DMS114 treated with DMSO at 0.1 percent for 48 hours (cell line): ENCODE measurements around the gene BAG5.
A peak's percentile ranks its signal among the peaks of the same experiment; 100 is the strongest.
"Not testable (repeated sequence)": the region's sequence is repeated elsewhere in the genome, so short reads cannot be mapped to it uniquely, and the experiment has no call there.

Experiments
- DNase-seq: peaks from one replicate; lab custom pipeline; 2025; ENCODE audit not compliant: unreplicated experiment; lab: John Stamatoyannopoulos, UW

Gene BAG5

GRCh38 chr14:103524002-103524935 is 38.2 kb downstream of the BAG5 start:
- no peak for DNase-seq

- no peak for DNase-seq
Observed at GRCh38 chr14:103523575-103523954, 38.9 kb downstream of the BAG5 start.

GRCh38 chr14:103522649-103523574 is 39.5 kb downstream of the BAG5 start, which contains the start of gene CKB:
CKB (minus strand) TSS chr14:103522830; CDS start chr14:103522493, 337 bp downstream.
- DNase-seq: peak; percentile 21

DNA sequence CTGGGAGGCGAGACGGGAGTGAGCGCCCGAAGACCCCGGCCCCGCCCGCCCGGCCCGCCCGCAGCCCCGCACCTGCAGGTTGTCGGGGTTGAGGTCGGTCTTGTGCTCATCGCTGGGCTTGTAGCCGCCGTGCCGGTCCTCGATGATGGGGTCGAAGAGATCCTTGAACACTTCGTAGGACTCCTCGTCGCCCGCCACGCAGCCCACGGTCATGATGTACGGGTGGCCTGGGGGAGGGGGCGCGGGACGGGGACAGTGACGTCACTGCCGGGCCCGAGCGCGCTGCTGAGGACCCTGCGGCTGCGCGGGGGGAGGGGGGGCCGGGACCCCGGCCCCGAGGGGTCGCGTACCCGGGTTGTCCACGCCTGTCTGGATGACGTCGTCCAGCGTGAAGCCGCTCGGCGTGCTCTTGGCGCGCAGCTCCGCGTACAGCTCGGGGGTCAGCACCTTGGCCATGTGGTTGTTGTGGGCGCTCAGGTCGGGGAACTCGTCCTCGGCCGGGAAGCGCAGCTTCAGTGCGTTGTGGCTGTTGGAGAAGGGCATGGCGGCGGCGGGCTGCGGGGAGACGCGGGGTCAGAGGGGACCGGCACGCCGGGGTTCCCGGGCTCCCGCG is 40.4 kb downstream of the BAG5 start:
- no peak for DNase-seq

DNA sequence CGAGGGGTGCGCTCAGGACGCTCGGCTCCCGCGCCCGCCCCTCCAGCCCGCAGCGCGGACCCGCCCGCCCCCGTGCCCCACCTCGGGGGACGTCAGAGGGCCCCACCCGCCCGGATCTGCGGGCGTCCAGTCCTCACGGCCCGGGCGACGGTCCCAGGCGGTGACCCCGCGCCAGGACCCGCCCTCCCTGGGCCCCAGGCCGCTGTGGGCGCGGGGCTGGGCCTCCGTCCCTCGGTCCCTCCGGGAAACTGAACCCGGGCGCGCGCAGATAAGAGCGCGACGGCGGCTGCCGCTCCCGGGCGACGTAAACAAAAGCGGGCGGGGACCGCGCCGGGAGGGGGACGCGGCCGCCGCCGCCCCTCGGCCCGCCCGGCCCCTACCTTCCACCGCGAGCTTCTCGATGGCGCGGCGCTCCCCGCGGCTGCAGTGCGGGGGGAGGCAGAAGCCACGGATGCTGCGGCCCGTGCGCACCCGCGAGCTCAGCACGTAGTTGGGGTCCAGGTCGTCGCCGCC is 41.0 kb downstream of the BAG5 start:
- DNase-seq: no peak

GRCh38 chr14:103520657-103521437 is 41.6 kb downstream of the BAG5 start:
- peak; percentile 20 for DNase-seq

- no peak for DNase-seq
Observed at GRCh38 chr14:103520269-103520656, 42.2 kb downstream of the BAG5 start.

GRCh38 chr14:103519837-103520212 is 42.6 kb downstream of the BAG5 start:
- DNase-seq: peak; percentile 24

DNA sequence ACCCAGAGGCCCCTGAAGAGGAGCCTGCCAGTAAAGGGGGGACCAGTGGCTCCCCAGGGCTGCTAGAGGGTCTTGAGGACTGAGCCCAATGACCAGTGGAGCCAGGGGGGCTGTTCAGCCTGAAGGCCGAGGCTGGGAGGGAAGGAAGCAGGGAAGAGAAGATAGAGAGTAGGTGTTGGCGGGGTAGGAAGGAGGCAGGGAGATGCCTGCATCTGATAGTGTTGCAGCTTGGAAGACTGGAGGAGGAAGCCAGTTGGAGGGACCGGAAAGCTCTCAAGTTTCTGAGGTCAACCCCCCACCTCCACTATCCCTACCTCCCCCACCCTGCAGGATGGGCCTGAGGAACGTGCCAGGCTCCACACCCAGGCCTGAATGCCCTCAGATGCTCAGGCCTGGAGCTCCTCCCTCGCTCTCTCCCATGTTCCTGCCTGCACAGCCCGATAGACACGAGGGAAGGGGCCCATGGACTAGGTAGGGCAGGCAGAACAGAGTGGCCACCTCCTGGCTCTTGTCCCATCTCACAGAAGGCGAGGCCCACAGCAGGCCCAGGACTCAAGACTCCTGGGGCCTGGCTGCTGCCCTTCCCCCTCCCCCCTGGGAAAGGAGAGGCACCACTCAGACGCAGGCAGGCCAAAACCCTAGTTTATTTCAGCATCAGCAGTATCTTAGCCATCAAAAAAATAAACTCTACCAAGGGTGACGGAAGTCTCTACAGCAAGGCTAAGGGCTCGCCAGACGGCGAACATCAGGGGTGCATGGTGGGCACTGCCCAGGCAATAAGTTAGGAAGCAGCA is 43.2 kb downstream of the BAG5 start:
- DNase-seq: no peak

DNA sequence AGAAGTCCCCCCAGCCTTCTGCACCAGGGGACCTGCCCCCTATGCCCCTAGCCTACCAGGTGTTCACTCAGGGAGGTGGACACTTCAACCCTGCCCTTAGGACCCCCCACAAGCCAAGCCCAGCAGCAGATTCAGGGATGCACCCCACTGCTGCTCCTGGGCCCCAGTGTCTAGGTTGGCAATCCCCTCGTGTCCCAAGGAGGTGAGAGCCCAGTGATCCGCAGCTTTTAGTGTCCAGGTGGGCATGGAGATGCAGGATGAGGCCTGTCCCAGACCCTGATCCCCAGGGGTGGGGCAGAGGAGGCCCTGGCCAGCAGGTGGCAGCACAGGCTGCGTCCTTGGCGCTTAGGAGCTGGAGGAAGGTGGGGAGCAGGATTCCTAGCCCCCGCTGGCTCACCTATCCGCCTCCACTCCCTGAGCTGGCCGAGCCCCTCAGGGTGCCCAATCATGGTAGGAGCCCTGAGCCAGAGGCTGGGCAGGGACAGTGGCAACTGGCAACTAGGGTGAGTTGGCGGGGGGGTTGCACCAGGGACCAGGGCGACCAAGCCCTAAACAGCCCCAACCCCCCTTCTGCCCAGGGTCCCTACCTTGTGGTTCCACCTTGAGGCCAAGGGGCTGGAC is 43.9 kb downstream of the BAG5 start:
- DNase-seq: no peak

DNA sequence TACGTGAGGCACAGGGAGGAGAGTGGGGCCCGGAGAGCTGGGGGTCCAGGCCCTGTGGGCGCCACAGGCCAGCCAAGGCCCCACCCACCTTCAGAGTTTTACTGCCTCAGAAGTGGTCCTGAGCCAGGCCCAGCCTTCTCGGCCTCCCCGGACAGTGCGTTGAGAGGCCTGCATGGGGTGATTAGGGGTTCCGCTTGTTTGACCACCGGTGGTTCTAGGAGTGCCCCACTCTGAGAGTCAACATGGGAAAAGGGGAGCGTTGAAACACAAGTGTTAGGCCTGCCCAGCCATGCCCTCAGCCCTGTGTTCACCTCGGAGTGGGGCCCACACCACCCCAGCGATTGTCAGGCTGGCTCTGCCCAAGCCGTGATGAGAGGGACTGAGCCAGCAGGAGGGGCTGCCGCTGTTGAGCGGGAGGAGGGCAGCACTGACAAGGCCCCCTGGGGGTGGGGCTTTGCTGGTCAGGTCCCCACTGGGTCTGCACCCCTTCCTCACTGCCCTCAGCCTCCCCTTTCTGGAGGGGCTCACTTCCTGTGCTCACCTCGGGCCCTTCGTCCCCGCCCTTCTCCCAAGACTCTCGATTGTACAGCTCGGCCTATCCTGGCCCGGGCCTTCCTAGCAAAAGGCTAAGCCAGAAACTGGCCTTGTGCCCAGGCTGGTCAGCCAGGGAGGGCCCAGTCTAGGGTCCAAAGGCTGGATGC is 44.6 kb downstream of the BAG5 start:
- DNase-seq: no peak

DNA sequence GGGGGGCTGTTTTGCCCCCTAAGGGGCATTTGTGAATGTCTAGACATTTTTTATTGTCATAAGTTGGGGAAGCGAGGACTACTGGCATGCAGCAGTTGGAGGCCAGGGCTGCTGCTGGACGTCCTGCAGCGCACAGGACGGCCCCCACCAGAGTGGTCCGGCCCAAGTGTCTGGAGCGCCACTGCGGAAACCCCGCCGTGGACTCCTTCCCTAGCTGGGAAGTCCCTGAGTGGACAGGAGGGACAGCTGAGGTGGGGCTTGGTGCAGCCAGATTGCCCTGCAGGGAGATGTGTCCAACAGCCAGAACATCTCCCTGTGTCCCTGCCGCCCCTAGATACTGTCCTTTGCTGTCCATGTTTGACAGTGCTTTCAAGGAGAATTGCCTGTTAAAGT is 45.3 kb downstream of the BAG5 start:
- no peak for DNase-seq

DNA sequence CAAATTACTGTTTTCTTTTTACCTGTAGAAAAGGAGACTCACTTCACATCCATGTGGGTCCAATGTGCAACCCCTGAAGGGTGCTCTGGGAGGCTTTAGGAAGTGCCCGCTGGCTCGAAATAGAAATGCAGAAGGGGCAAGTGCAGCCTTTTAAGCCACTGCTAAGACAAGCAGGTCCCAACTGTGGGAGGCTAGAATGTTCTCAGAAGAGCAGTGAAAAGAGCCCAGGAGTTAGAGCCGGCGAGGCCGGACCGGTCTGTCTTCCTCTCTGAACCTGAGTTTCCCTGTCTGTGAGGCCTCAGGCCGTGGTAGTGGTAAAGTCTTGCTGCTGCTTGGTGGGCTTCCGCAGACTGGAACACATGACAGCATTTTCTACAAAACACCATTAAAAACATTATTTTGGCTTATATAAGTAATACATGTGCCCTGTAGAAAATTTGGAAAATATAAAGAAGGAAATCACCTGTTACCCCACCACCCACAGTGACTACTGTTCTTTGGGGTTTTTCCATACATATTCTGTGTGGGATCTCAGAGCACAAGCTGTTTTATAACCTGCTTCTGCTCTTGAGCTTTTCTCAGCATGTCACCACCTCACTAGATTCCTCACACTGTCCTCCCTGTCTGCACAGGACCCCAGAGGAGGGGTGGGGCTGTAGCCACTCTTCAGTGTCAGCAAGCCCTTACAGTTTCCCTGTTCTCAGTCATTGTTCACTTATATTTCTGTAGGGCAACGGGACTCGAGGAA is 45.9 kb downstream of the BAG5 start:
- DNase-seq: no peak

DNA sequence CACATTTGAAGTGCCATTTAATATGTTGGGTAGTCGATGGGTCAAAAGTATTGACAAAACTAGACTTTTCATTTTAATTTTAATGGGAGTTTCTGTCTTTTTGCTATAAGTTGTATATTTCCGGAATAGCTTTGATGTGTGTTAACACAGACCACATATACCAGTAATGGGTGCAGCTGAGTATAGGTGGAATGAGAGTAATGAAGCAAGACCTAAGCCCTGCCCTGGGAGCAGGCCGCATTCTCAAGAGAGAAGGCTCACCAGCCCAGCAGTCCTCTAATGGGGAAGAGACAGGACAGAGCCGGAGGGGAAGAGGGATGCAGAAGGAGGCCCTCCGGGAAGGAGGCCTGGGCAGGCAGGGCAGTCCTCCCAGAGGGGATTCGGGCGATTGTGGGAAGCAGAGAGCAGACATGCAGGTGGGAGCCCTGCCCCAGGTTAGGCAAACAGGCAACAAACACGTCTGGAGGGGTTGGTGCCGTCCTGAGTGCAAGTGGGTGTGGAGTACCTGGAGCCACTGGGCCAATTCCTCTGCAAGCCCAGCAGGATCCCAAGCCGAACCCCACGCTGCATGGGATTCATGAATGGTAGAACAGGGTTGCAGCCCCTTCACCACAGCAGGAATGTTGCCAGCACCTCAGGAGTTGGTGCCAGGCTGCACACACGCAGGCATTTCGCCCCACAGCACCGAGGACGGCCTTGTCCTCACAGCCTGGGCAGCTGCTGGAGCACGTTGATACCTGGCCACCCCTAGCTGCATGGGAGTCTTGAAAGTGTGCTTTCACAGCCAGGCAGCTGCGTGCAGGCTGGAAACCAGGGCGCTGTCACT is 47.6 kb downstream of the BAG5 start:
- DNase-seq: no peak

DNA sequence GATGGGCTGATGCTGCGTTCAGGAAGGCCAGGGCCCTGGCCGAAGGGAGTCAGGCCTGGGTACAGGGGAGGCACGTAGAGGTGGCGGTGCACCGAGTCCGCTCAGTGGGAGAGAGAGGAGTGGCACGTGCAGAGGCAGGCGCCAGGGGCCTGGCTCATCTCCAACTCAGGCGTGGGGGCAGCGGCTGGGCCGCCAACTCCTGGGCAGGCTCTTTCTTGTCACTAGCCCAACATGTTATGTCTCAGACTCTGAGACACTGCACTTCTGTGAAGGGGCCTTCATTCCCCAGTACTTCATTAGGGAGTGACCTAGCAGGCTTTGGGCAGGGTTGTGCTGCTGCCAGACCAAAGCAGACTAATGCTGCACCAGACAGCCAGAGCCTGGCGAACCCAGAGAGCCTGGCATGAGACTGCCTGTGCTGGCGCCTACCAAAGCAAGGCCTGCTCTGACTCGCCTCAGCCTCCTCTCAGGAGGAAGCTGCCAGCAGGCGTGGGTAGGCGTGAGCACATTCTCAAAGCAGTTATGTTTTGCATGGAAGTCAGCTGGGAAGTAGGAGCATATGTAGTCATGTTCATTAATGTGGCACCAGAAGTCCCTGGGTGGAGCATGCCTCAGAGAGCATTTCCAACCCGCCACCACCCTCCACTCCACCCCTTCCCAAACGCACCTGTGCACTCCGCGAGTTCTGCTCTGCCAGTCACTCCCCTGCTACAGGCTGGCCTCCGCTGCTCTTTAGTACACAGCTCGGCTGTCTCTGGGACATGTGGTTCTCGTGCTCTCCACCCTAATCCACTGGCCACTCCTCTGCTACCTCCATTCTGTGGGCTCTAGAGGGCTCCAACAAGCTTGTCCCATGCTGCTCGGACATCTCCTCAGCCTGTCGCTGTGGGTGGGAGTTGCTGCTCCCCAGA is 49.5 kb downstream of the BAG5 start:
- DNase-seq: peak; percentile 13

GRCh38 chr14:103512180-103512579 is 50.3 kb downstream of the BAG5 start:
- DNase-seq: not testable (repeated sequence)
